Psoas muscle (tissue), 8 donors: Measurements from ENCODE around the gene GAA. TPM values are rescaled to one million over a fixed set of nuclear protein-coding genes. Genes with fewer than 3 reads are reported as not detected.

Source experiments
- ATAC-seq, 4 donors: fragments of 200-7000 bp; cut with Tn5 transposase; one replicate each; pipeline ENCODE4 v1.9.1; 2020; ENCODE audit warnings: moderate library complexity in 3 of 4, mild to moderate bottlenecking in 2 of 4
- DNase-seq, 2 donors: peaks; one replicate each; pipeline ENCODE4 v3.0.0-alpha.2; 2020
- H3K27ac ChIP-seq: fragments of 200-600 bp; one replicate; pipeline ENCODE4 v1.8.0; 2022
- H3K27me3 ChIP-seq, 3 donors: fragments of 200-600 bp in 1 of 3; one replicate each; pipeline versions ENCODE4 v1.6.1 to v1.8.0; 2013 to 2022; ENCODE audit warnings: low read length in 2 of 3, mild to moderate bottlenecking in 2 of 3, moderate library complexity in 1 of 3; ENCODE audit not compliant: insufficient read depth in 3 of 3
- H3K36me3 ChIP-seq, 2 donors: fragments of 200-600 bp in 1 of 2; one replicate each; pipeline versions ENCODE4 v1.6.1 to v1.8.0; 2013 to 2022; ENCODE audit warnings: low read depth in 1 of 2, mild to moderate bottlenecking in 1 of 2, moderate library complexity in 1 of 2; ENCODE audit not compliant: insufficient read depth in 1 of 2
- H3K4me1 ChIP-seq: fragments of 200-600 bp; one replicate; pipeline ENCODE4 v1.8.0; 2022
- H3K4me3 ChIP-seq: fragments of 200-600 bp; one replicate; pipeline ENCODE4 v1.8.0; 2022; ENCODE audit warnings: mild to moderate bottlenecking
- H3K9me3 ChIP-seq: fragments of 200-600 bp; one replicate; pipeline ENCODE4 v1.8.0; 2022
- CTCF ChIP-seq: fragments of 200-600 bp; IDR thresholded peaks from one replicate; pipeline ENCODE4 v1.8.0; 2022; ENCODE audit warnings: antibody characterized with exemption
- WGBS, 3 donors: extraction: QIAGEN DNeasy Blood & Tissue Kit; methylation state at CpG; one replicate each; pipeline versions ENCODE4 v1.1.6 to v1.1.7; 2013; 5-methylcytosine and 5-hydroxymethylcytosine counted together
- intact Hi-C, 2 donors: fragments of 100-400 bp; cut with DNase I; formaldehyde crosslinking; loops; one replicate each; pipeline versions ENCODE4 v1.11.0 to v1.14.2; 2022
- long read RNA-seq, 2 donors: library from polyadenylated mRNA; unstranded; transcript quantifications; one replicate each; pipeline ENCODE4 v2.0.0, GENCODE V29; 2021
- polyA plus RNA-seq, 3 donors: library from polyadenylated mRNA; stranded (reverse); fragments of 200-250 nt; gene quantifications; one replicate each; pipeline ENCODE4 v1.2.3, GENCODE V29; 2013
- total RNA-seq, 4 donors: library from RNA; stranded (reverse); fragmentation: NEBNext Ultra II Directional in 2 of 4; extraction: Animal tissue kit (Norgen Biotek cat#: 25700) in 2 of 4; gene quantifications; one replicate each; pipeline versions ENCODE4 v1.2.1 to v1.2.4, GENCODE V29; 2021 to 2023
- donor health status: healthy with polysubstance abuse.
- donor health status: DM: no; HTN: no; CAD: no; lungs with moderate emphysema.
- donor health status: Bipolar disorder and iron deficiency.
- donor health status: healthy.
- donor health status: DM: yes; HTN: yes; CAD: no.
- donor health status: DM: no; HTN: no; CAD: no.
- donor health status: DM: no; HTN: no; CAD: no.
- donor health status: DM: yes; HTN: yes; CAD: no.

The GAA gene
- total RNA-seq (10 to 100 TPM; 27.3 to 42.4 (median 34.3) TPM), polyA plus RNA-seq (10 to 100 TPM; 19.6 to 24.3 (median 22.8) TPM)
- long read RNA-seq, donor 1, transcript GAA-202 (21 exons, 3,549 nt) = major isoform, 25 of 91 reads
- long read RNA-seq, donor 1, partial matches to known transcripts = 44 of 91 reads
- long read RNA-seq, donor 1, other reads (novel, unspliced or antisense) = 20 of 91 reads
- long read RNA-seq, donor 2, transcript GAA-202 (21 exons, 3,549 nt) = major isoform, 13 of 104 reads
- long read RNA-seq, donor 2, partial matches to known transcripts = 51 of 104 reads
- long read RNA-seq, donor 2, other reads (novel, unspliced or antisense) = 35 of 104 reads

DNA sequence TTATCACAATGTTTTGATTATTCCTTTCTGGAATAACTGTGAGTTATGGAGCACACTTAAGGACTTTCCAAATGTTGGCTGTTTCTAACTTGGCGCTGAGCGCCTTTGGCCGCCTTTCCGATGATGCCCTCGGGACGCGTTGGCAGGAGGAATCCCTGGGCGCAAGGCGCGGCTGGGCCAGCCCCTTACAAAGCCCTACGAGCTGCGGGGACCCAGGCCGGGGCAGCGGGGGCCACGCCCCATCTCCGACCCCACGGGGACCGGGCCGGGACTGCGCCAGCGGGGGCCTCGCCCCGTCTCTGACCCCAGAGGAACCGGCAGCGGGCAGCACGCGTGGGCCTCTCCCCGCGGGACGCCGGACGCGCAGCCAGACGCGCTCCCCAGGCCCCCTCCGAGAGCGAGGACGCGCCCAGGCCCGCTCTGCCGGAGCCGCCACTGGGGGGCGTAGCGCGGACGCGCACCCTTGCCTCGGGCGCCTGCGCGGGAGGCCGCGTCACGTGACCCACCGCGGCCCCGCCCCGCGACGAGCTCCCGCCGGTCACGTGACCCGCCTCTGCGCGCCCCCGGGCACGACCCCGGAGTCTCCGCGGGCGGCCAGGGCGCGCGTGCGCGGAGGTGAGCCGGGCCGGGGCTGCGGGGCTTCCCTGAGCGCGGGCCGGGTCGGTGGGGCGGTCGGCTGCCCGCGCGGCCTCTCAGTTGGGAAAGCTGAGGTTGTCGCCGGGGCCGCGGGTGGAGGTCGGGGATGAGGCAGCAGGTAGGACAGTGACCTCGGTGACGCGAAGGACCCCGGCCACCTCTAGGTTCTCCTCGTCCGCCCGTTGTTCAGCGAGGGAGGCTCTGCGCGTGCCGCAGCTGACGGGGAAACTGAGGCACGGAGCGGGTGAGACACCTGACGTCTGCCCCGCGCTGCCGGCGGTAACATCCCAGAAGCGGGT is at the start of gene GAA:
GAA (plus strand) TSS at position 571 of the 935 bp plus-strand sequence. CDS start 3,006 bp downstream, outside the sequence.
- peaks cover 13% of the 10 kb centered on the region for H3K4me1 ChIP-seq
- intact Hi-C loops = loop anchor here (5.0 to 10.0 kb wide), 2 partner anchors 41 to 264 kb away; no protein-coding TSS in a partner anchor
- peak; percentile 83 for TF ChIP-seq CTCF
- H3K27ac ChIP-seq = peak within 1 kb of the TSS; percentile 86
- H3K9me3 ChIP-seq = no peaks in the 10 kb centered on the region
- peaks cover 0 to 1% of the 10 kb centered on the region in 2 donors for H3K36me3 ChIP-seq
- H3K4me3 ChIP-seq = peak within 1 kb of the TSS; percentile 97
- DNase-seq (peak; percentile 88 to 94), ATAC-seq (peak; percentile 91 to 95 (median 93))
- 0 to 1% (median 0%) methylated on average over 48 to 114 of the region's 114 CpGs for WGBS, 3 donors
- no peaks in the 10 kb centered on the region for H3K27me3 ChIP-seq

- Histone ChIP-seq H3K27ac (no peak overlapping the region), H3K4me3 (no peak overlapping the region), H3K9me3 (no peaks in the 10 kb centered on the region), H3K4me1 (no peaks in the 10 kb centered on the region), H3K36me3 (no peaks in the 10 kb centered on the region), H3K27me3 (no peaks in the 10 kb centered on the region)
- DNase-seq (no peak), ATAC-seq (no peak)
- no peak for TF ChIP-seq CTCF
- WGBS, 3 donors = 92 to 98% (median 96%) methylated on average over 11 of the region's 11 CpGs
- intact Hi-C loops = no loop called here
Observed at GRCh38 chr17:80051681-80052080, 49.7 kb upstream of the GAA start.

DNA sequence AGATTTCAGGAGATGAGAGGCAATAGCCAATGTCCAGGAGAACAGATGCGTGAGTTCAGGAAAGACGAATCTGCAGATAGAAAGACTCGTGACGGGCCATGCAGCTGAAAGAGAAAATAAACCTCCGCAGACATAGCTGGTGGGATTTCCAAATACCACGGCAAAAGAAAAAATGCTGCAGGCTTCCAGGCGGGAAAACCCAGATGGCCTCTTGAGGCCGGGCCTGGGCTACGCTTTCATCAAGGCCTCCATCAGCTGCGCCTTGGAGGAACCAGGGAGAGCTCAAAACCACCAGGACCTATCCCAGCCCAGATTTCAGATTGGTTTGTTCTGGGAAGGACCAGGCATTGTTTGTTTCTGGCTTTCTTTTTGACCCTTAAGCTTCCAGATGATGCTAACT is 48.3 kb upstream of the GAA start:
- no peak overlapping the region for H3K4me3 ChIP-seq

DNA sequence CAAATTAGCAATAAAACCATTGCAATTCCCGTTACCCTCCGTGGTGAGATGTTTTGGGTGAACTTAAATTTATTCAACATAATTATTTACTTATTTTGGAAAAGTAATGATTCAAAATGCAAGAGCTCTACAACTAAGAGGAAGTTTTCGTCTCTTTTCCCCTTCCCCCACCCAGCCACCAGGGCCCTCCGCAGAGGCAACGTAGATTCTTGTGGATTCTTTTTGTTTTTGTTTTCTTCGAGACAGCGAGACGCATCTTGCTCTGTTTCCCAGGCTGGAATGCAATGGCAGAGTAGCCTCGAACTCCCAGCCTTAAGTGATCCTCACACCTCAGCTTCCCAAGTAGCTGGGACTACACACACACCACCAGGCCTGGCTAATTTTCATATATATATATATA is 45.8 kb upstream of the GAA start:
- intact Hi-C loops = no loop called here
- Histone ChIP-seq H3K27ac (no peak overlapping the region), H3K4me3 (no peak overlapping the region), H3K27me3 (no peaks in the 10 kb centered on the region), H3K4me1 (no peaks in the 10 kb centered on the region), H3K36me3 (no peaks in the 10 kb centered on the region), H3K9me3 (no peaks in the 10 kb centered on the region)
- DNase-seq = no peak
- no peak for ATAC-seq
- TF ChIP-seq CTCF = no peak
- WGBS, 3 donors = 89 to 94% (median 93%) methylated on average over 9 of the region's 9 CpGs

More for the DNA sequence above, 48.3 kb upstream of the GAA start:
- no peaks in the 10 kb centered on the region for H3K9me3 ChIP-seq
- no peak for DNase-seq
- H3K36me3 ChIP-seq = no peaks in the 10 kb centered on the region
- intact Hi-C loops = no loop called here
- H3K4me1 ChIP-seq = no peaks in the 10 kb centered on the region
- TF ChIP-seq CTCF = no peak
- ATAC-seq = no peak
- no peak overlapping the region for H3K27ac ChIP-seq
- 72 to 75% (median 75%) methylated on average over 10 of the region's 10 CpGs for WGBS, 3 donors
- no peaks in the 10 kb centered on the region for H3K27me3 ChIP-seq
